ENCODE data around the gene CIDEB. TPM values are rescaled to one million over a fixed set of nuclear protein-coding genes. Genes with fewer than 3 reads are reported as not detected.

The CIDEB gene
- total and polyA plus RNA-seq, 2 of the 13 experiments (the other 11 are each of a cell fraction or from before 2014, with no cell fraction given), result 35.8 to 110 TPM

DNA sequence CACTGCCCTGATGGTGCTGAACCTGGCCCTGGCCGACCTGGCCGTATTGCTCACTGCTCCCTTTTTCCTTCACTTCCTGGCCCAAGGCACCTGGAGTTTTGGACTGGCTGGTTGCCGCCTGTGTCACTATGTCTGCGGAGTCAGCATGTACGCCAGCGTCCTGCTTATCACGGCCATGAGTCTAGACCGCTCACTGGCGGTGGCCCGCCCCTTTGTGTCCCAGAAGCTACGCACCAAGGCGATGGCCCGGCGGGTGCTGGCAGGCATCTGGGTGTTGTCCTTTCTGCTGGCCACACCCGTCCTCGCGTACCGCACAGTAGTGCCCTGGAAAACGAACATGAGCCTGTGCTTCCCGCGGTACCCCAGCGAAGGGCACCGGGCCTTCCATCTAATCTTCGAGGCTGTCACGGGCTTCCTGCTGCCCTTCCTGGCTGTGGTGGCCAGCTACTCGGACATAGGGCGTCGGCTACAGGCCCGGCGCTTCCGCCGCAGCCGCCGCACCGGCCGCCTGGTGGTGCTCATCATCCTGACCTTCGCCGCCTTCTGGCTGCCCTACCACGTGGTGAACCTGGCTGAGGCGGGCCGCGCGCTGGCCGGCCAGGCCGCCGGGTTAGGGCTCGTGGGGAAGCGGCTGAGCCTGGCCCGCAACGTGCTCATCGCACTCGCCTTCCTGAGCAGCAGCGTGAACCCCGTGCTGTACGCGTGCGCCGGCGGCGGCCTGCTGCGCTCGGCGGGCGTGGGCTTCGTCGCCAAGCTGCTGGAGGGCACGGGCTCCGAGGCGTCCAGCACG lies 8.2 kb upstream of the CIDEB start (continued):
- peak; percentile 88 for TF ChIP-seq AGO1 (IDR thresholded peaks at IDR 0.05; ENCODE audit: low read depth, low read length, poor library complexity, severe bottlenecking)
- TF ChIP-seq ZMYM2 (CRISPR knock-in tag; IDR thresholded peaks at IDR 0.05), result no peak
- TF ChIP-seq ZNF644 (CRISPR knock-in tag; IDR thresholded peaks at IDR 0.05; ENCODE audit: low read depth), result peak; percentile 40; the same call in 1 of the 2 replicates
- no peak for TF ChIP-seq NBN (conservative IDR thresholded peaks at IDR 0.05)
- no peak for TF ChIP-seq THYN1 (CRISPR knock-in tag; IDR thresholded peaks at IDR 0.05; ENCODE audit: borderline replicate concordance, low read depth)
- TF ChIP-seq ZNF7 (CRISPR knock-in tag; IDR thresholded peaks at IDR 0.05), result peak; percentile 60
- TF ChIP-seq, protein P1, sequence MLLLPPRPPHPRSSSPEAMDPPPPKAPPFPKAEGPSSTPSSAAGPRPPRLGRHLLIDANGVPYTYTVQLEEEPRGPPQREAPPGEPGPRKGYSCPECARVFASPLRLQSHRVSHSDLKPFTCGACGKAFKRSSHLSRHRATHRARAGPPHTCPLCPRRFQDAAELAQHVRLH (CRISPR knock-in tag; IDR thresholded peaks at IDR 0.05; ENCODE audit: borderline replicate concordance, low read depth), result peak; percentile 99
- TF ChIP-seq, protein P2, sequence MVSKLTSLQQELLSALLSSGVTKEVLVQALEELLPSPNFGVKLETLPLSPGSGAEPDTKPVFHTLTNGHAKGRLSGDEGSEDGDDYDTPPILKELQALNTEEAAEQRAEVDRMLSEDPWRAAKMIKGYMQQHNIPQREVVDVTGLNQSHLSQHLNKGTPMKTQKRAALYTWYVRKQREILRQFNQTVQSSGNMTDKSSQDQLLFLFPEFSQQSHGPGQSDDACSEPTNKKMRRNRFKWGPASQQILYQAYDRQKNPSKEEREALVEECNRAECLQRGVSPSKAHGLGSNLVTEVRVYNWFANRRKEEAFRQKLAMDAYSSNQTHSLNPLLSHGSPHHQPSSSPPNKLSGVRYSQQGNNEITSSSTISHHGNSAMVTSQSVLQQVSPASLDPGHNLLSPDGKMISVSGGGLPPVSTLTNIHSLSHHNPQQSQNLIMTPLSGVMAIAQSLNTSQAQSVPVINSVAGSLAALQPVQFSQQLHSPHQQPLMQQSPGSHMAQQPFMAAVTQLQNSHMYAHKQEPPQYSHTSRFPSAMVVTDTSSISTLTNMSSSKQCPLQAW (CRISPR knock-in tag; IDR thresholded peaks at IDR 0.05), result peak; percentile 77
- TF ChIP-seq, protein P3, sequence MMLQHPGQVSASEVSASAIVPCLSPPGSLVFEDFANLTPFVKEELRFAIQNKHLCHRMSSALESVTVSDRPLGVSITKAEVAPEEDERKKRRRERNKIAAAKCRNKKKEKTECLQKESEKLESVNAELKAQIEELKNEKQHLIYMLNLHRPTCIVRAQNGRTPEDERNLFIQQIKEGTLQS (CRISPR knock-in tag; IDR thresholded peaks at IDR 0.05), result no peak; the same call in 1 of the 2 replicates
- TF ChIP-seq NFE2L1 (CRISPR knock-in tag; IDR thresholded peaks at IDR 0.05; ENCODE audit: borderline replicate concordance), result peak; percentile 93
- peak; percentile 73; the same call in 1 of the 2 replicates for TF ChIP-seq ZNF720 (CRISPR knock-in tag; IDR thresholded peaks at IDR 0.05)
- TF ChIP-seq, protein P4, sequence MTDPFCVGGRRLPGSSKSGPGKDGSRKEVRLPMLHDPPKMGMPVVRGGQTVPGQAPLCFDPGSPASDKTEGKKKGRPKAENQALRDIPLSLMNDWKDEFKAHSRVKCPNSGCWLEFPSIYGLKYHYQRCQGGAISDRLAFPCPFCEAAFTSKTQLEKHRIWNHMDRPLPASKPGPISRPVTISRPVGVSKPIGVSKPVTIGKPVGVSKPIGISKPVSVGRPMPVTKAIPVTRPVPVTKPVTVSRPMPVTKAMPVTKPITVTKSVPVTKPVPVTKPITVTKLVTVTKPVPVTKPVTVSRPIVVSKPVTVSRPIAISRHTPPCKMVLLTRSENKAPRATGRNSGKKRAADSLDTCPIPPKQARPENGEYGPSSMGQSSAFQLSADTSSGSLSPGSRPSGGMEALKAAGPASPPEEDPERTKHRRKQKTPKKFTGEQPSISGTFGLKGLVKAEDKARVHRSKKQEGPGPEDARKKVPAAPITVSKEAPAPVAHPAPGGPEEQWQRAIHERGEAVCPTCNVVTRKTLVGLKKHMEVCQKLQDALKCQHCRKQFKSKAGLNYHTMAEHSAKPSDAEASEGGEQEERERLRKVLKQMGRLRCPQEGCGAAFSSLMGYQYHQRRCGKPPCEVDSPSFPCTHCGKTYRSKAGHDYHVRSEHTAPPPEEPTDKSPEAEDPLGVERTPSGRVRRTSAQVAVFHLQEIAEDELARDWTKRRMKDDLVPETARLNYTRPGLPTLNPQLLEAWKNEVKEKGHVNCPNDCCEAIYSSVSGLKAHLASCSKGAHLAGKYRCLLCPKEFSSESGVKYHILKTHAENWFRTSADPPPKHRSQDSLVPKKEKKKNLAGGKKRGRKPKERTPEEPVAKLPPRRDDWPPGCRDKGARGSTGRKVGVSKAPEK (CRISPR knock-in tag; IDR thresholded peaks at IDR 0.05; ENCODE audit: borderline replicate concordance), result no peak; the same call in 1 of the 2 replicates
- TF ChIP-seq AKAP8 (CRISPR knock-in tag; IDR thresholded peaks at IDR 0.05), result peak; percentile 69
- no peak for TF ChIP-seq ZNF564 (CRISPR knock-in tag; IDR thresholded peaks at IDR 0.05)
- TF ChIP-seq, protein P5, sequence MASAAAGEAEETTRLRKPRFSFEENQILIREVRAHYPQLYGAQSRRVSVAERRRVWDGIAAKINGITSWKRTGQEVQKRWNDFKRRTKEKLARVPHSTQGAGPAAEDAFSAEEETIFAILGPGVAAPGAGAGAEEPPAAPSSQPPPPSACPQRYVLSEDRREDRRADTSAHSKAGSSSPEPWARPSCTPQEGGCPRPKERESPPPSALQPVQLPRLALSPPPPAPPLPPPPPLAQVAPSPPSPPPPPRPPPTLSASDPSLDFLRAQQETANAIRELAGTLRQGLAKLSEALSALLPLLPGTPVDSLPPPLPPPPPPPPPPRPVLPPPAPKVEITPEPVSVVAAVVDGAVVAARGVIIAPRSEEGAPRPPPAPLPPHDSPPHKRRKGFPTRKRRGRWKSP (CRISPR knock-in tag; IDR thresholded peaks at IDR 0.05), result no peak
- TF ChIP-seq, protein P6, sequence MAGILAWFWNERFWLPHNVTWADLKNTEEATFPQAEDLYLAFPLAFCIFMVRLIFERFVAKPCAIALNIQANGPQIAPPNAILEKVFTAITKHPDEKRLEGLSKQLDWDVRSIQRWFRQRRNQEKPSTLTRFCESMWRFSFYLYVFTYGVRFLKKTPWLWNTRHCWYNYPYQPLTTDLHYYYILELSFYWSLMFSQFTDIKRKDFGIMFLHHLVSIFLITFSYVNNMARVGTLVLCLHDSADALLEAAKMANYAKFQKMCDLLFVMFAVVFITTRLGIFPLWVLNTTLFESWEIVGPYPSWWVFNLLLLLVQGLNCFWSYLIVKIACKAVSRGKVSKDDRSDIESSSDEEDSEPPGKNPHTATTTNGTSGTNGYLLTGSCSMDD (CRISPR knock-in tag; IDR thresholded peaks at IDR 0.05), result peak; percentile 99
- peak; percentile 74 for TF ChIP-seq DNMT1 (CRISPR knock-in tag; IDR thresholded peaks at IDR 0.05)
- peak; percentile 89 for TF ChIP-seq ZNF317 (CRISPR knock-in tag; IDR thresholded peaks at IDR 0.05)
- TF ChIP-seq HNRNPUL1 (IDR thresholded peaks at IDR 0.05; ENCODE audit: low read depth, low read length), result no peak
- TF ChIP-seq ZNF746 (CRISPR knock-in tag; IDR thresholded peaks at IDR 0.05), result peak; percentile 90; the same call in 1 of the 2 replicates
- TF ChIP-seq DPF2 (CRISPR knock-in tag; IDR thresholded peaks at IDR 0.05; ENCODE audit: borderline replicate concordance, low read depth), result peak; percentile 45
- no peak for TF ChIP-seq ATF7 (IDR thresholded peaks at IDR 0.05)
- peak; percentile 91; the same call in 1 of the 2 replicates for TF ChIP-seq ATF7 (CRISPR knock-in tag; IDR thresholded peaks at IDR 0.05)

All from HepG2 (cell line).